ENCODE results near the gene LY6G5C. TPM values are rescaled to one million over a fixed set of nuclear protein-coding genes. Genes with fewer than 3 reads are reported as not detected.
A peak's percentile ranks its signal among the peaks of the same experiment; 100 is the strongest.
"Not testable (repeated sequence)": the region's sequence is repeated elsewhere in the genome, so short reads cannot be mapped to it uniquely, and the experiment has no call there.

Gene LY6G5C
- total RNA-seq, 1 experiment from 2014 or later = not detected

DNA sequence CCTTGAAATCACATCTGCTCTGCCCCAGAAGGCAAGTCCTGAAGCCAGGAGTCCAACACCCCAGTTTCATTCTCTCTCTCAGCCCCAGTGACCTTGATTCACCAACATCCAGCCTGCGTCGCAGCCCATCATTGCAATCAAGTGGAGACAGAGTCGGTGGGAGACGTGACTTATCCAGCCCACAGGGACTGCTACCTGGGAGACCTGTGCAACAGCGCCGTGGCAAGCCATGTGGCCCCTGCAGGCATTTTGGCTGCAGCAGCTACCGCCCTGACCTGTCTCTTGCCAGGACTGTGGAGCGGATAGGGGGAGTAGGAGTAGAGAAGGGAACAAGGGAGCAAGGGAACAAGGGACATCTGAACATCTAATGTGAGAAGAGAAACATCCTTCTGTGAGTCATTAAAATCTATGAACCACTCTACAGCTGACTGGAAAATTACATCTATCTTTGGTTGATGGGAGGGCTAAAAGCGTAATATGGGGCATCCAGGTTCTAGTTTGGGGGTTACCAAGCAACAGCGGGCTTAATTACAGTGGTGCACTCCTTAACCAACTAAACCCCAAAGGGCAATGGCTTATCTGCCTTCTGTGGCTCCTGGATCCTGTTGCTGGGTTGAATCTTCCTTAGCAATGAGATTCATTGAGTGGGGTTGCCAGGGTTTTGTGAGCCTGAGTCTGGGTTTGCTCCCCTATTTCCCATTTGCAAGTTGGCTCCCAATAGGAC lies 36.8 kb upstream of the LY6G5C start:
- in situ Hi-C loops (cut with HindIII; ENCODE audit: low sequenced_read_pairs) = no loop called here
- DNase-seq (ENCODE audit: low spot score) = no peak

DNA sequence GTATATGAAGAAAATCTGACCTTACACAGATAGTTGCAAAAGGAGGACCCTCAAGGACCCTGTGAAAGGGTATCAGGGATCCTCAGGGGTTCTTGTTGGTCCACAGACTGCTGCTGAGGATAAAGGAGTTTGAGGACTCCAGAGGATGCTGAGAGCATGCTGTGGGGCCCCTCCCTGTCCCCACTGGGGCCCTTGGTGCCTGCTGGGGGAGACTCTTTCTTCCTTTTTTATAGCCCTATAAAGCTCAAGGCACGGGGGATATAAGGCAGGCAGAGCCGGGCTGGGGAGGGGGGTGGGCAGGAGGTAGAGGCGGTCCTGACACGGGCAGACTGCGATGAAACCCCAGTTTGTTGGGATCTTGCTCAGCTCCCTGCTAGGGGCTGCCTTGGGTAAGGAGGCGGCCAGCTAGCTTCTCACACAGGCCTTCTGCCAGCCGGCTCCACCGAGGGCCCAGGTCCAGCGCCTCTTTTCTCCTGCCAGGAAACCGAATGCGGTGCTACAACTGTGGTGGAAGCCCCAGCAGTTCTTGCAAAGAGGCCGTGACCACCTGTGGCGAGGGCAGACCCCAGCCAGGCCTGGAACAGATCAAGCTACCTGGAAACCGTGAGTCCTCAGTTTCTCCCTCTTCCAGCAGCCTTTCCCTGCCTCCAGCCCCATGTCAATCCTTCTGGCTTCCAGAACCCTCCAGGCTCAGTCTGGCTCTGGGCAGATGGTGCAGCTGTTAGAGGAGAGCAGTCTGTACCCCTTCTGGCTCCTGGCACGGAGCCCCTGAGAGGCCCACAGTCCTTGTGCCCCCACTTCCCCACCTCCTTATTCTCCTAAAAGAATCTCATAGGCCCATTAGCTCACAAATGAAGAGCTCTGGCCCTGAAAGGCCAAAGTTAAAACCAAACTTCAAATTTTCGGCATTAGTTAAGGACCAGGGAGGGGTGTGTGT lies 34.4 kb upstream of the LY6G5C start, which contains the start of gene LY6G6D:
Gene LY6G6D (plus strand): TSS at position 327 of the 937 bp plus-strand sequence. CDS start 8 bp downstream, at position 335.
- in situ Hi-C loops (cut with HindIII; ENCODE audit: low sequenced_read_pairs) = no loop called here
- DNase-seq (ENCODE audit: low spot score) = no peak

DNA sequence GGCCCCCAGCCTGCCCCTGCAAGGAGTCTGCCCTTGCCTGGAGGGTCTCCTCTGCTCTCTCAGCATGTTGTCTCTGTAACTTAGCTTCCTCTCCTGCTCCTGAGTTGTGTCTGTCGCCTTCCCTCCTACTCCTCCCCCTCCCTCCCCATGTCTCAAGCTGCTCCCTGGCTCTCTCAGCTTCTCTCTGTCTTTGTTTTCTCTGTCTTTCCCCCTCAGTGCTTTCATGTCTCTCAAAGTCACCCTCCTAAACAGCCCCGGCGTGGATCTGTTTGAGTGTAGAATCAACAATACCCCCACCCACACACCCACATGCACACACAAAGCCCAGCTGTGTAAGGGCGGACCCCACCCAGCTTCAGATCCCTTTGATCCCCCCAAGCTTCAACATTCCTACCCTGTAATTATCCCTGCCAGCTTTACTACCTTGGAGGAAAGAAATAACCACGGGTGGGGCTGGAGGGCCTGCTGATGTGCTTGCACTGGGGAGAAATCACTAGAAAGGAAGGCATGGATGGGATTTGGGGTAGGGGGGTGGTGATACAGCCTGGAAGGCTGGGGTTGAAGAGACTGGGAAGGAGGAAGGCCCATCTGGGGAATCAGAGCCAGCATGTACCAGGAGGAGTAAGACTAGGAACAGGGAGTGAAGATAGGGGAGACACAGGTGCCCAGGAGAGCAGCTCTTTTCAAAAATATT lies 33.3 kb upstream of the LY6G5C start:
- in situ Hi-C loops (cut with HindIII; ENCODE audit: low sequenced_read_pairs) = no loop called here
- no peak for DNase-seq (ENCODE audit: low spot score)

DNA sequence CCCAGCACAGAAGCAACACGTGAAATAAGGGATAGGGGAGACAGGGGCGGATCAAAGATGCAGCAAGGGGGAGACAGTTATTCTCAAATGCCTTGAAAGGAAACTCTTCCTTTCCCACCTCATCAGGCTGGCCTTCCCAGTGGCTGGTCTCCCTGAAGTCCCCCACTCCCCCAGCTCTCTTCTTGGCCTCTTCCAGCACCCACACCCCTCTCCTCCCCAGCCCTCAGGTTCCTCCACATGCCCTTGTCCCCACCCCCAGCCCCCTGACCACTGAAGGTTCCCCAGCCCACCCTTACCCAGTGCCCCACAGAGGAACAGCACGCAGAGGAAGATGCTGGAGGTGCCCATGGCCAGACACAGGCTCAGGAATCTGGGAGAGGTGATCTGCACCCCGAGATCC lies 32.6 kb upstream of the LY6G5C start:
- DNase-seq (ENCODE audit: low spot score) = no peak
- in situ Hi-C loops (cut with HindIII; ENCODE audit: low sequenced_read_pairs) = no loop called here

DNA sequence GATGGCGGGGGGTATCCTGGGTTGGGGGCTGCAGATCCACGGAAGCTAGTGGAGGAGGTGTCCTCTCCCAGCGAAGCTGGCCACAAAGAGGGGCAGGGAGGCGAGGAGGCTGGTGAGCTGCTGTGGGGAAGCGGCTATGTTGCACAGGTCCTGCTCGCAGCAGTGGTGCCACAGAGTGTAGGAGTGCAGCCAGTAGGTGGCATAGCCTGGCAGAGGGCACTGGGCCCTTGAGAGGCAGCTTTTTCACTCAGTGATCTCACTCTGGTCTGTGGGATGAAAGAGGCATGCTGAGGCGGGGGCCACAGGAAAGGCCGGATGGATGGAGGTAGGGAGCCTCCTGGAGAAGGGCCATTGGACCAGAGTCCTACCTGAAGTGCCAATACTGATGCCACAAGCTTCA lies 31.4 kb upstream of the LY6G5C start:
- no peak for DNase-seq (ENCODE audit: low spot score)
- in situ Hi-C loops (cut with HindIII; ENCODE audit: low sequenced_read_pairs) = no loop called here

DNA sequence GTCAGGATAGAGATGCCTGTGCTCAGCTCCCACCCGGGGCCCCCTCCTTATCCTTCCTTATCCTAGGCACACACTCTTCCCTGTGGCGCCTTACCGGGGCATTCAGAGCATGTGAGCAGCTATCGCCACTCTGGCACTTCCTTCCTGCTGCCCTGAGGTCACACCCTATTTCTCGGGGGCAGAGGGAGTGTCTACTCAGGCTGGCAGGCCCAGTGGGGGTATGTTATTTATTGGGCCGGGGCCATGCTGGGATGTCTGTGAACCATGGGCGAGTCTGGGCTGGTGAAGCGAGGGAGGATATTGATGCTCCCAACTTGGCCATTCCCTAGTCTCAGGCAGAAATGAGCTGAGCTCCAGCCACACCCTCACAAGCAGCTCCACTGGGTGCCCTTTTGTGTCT lies 30.4 kb upstream of the LY6G5C start:
- in situ Hi-C loops (cut with HindIII; ENCODE audit: low sequenced_read_pairs) = no loop called here

DNA sequence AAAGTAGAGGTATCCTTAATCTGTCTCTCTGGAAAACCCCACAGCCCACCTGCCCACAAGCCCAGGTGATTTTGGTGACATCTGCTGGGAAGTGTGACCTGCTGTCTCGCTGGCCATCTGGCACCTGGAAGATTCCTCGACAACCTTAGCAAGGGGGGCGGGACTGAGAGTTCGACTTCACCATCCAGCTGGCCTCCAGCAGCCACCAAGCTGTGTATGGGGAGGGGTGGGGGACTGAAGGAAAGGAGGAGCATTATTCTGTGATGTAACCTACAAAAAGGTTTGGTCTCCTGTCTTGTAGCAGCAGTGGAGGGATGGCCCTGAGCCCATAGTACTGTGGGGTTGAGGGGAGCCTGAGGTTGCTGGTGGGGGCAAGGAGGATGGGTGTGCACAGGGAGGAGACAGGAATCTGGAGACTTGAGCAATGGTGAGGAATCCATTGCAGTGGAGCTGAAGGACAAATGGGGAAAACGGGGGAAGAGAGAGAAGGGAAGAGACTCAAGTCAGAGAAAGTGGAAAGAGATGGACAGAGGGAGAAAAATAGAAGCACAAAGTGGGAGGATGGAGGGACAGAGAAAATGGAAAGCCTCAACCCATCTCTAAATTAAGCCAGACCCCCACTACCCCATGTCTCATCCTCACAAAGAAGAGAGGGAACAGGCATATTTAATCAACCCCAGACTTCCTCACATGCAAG lies 29.8 kb upstream of the LY6G5C start:
- no peak for DNase-seq (ENCODE audit: low spot score)
- in situ Hi-C loops (cut with HindIII; ENCODE audit: low sequenced_read_pairs) = no loop called here

More for the DNA sequence above, 30.4 kb upstream of the LY6G5C start:
- DNase-seq (ENCODE audit: low spot score) = no peak

DNA sequence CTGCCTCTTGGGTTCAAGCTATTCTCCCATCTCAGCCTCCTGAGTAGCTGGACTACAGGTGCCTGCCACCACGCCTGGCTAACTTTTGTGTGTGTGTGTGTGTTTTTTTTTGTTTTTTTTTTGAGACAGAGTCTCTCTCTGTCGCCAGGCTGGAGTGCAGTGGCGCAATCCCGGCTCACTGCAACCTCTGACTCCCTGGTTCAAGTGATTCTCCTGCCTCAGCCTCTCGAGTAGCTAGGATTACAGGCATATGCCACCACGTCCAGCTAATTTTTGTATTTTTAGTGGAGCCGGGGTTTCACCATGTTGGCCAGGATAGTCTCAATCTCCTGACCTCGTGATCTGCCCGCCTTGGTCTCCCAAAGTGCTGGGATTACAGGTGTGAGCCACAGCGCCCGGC lies 28.3 kb upstream of the LY6G5C start:
- in situ Hi-C loops (cut with HindIII; ENCODE audit: low sequenced_read_pairs); DNase-seq (ENCODE audit: low spot score): not testable (repeated sequence)

DNA sequence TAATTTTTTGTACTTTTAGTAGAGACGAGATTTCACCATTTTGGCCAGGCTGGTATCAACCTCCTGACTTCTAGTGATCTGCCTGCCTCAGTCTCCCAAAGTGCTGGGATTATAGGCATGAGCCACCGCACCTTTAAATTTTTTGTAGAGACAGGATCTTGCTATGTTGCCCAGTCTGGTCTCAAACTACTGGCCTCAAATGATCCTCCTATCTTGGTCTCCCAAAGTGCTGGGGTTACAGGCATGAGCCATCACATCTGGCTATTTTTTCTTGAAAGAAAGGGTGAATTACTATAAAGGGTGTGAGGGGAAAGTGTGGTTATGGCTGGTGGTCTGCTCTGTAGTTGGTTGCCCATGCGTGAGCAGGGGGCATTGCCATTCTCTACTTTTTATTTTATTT lies 27.4 kb upstream of the LY6G5C start:
- in situ Hi-C loops (cut with HindIII; ENCODE audit: low sequenced_read_pairs) = no loop called here
- no peak for DNase-seq (ENCODE audit: low spot score)

DNA sequence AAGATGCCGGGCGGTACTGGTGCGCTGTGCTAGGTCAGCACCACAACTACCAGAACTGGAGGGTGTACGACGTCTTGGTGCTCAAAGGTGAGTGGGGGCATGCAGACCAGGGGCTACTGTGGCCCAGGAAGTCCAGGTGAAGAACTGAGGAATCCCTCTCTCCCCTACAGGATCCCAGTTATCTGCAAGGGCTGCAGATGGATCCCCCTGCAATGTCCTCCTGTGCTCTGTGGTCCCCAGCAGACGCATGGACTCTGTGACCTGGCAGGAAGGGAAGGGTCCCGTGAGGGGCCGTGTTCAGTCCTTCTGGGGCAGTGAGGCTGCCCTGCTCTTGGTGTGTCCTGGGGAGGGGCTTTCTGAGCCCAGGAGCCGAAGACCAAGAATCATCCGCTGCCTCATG lies 26.8 kb upstream of the LY6G5C start:
- no peak for DNase-seq (ENCODE audit: low spot score)
- in situ Hi-C loops (cut with HindIII; ENCODE audit: low sequenced_read_pairs) = no loop called here

DNA sequence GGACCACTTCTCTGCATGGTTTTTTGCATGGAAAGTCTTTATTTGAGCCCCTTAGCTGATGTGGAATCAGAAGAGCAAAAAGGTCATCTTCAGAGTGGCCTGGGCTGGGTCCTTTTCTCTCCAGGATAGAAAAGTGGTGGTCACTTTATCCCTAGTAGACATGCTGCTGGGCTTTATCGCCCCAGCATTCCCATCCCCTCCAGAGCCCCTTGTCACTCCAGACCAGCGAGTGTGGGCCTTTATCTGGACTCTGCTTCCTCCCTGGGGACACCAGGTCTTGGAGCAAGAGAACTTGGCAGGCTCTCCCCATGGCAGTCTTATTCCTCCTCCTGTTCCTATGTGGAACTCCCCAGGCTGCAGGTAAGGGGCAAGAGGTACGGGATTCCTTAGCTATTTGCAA lies 25.7 kb upstream of the LY6G5C start, which contains the start of gene LY6G6F:
Gene LY6G6F (plus strand): TSS at position 268 of the 400 bp plus-strand sequence. CDS start 41 bp downstream, at position 309.
- in situ Hi-C loops (cut with HindIII; ENCODE audit: low sequenced_read_pairs) = no loop called here
- no peak for DNase-seq (ENCODE audit: low spot score)

DNA sequence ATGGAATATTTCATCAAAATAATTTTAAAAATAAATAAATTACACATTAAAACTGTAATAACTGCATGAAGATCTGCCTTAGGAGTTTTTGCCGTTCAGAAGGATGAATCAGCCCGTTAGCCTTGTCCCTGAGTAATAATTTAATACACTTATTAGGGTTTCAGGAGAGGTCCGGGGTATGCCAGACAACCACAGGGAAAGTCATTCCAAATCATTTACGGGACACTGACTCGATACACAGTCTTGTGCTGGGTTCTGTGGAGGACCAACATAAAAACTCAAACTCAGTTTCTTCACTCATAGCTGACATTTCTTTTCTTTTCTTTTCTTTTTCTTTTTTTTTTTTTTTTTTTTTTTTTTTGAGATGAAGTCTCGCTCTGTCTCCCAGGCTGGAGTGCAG lies 25.1 kb upstream of the LY6G5C start:
- in situ Hi-C loops (cut with HindIII; ENCODE audit: low sequenced_read_pairs) = no loop called here
- DNase-seq (ENCODE audit: low spot score) = no peak

DNA sequence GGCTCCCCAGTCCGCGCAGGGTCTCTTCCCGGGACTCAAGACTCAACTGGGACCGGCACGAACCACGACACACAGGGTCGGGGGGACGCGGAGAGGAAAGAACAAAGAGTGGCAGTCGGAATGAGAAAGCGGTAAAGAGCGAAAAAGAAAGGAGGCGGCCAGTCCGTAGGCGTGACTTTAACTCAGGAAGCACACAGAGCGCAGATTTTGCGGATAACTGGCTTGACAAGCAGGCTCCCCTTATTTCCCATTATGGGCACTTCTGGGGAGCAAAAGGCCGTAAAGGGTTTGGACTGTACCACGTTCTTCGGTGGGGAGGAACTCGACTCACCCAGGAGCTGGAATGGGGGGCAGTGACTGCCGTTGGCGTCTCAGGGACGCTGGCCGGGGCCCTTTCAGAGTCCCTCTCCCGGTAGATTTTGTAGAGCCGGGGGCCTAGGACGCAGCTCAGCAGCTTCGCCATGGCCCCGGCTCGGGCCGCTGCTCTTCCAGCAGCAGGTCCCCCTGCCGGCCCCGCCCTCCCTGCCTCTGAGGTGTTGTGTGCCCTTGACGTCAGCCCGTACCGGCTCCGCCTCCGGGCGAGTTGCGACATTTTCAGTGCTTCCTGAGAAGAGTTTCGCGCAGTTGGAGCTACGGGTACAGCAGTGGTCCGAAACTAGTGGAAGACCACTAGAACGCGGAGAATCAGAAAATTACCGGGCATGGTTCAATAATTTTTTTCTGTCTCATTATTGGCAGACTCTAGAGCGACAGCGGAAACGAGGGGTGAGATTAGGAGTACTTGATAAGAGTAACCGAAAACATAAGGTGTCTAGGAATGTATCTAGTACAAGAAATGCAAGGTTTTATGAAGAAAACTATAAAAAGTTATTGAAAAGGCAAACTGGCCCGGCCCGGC lies 22.2 kb upstream of the LY6G5C start, which contains the start of gene ABHD16A:
Gene ABHD16A (minus strand): TSS at position 506 of the 898 bp plus-strand sequence. CDS start 43 bp downstream, at position 463.
- peak; percentile 99 for DNase-seq (ENCODE audit: low spot score)
- in situ Hi-C loops (cut with HindIII; ENCODE audit: low sequenced_read_pairs) = no loop called here

DNA sequence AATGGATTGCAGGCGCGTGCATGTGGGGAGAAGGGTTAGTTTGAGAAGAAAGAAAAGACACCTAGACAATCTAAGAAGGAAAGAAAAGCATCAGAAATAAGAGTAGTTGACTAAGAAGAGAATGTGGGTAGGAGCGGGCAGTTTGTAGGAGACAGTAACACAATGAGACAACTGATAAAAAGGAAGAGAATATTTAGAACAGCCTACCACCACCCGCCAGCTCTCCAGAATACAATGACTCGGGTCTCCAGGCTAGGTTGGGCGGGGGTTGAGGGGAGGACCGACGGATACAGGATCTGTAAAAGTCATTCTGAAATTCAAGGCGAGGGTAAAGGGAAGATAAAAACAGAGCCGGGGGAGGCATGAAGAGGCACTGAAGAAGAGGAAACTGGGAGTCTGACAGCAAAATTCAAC lies 21.5 kb upstream of the LY6G5C start:
- in situ Hi-C loops (cut with HindIII; ENCODE audit: low sequenced_read_pairs) = no loop called here

DNA sequence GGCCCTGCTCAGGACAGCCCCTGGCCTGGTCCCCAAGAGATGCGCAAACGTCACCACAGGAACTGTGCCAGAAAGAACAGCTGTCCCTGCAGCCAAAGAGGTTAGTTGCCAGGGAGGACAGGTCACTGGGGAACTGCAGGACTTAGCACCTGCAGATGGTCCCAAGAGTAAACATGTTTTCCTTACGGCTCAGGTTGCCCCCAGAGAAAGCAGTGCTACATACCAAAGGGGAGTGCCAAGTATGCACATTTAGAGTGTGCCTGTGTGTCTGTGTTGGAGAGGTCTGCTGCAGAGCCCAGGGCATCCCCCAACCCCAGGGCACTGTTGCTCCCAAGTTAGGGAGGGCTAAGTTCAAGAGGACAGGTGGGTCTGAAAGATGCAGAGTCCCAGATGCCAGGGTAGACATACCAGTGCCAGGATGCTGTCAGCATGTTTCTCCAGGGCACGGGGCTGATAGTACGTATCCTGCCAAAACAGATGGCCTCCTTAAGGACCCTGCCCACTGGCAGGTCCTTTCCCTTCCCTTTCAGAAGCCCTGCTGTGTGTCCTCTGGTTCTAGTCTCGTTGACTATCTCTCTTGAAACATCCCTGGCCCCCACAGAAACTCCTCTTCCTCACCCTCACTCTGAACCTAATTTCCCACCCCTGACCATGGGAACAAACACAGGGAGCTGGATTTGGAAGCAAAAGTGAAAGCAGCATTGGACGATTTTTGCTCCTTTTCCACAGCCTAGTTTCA lies 21.0 kb upstream of the LY6G5C start:
- in situ Hi-C loops (cut with HindIII; ENCODE audit: low sequenced_read_pairs) = no loop called here
- DNase-seq (ENCODE audit: low spot score) = peak; percentile 19

More for the DNA sequence above, 21.5 kb upstream of the LY6G5C start:
- no peak for DNase-seq (ENCODE audit: low spot score)

DNA sequence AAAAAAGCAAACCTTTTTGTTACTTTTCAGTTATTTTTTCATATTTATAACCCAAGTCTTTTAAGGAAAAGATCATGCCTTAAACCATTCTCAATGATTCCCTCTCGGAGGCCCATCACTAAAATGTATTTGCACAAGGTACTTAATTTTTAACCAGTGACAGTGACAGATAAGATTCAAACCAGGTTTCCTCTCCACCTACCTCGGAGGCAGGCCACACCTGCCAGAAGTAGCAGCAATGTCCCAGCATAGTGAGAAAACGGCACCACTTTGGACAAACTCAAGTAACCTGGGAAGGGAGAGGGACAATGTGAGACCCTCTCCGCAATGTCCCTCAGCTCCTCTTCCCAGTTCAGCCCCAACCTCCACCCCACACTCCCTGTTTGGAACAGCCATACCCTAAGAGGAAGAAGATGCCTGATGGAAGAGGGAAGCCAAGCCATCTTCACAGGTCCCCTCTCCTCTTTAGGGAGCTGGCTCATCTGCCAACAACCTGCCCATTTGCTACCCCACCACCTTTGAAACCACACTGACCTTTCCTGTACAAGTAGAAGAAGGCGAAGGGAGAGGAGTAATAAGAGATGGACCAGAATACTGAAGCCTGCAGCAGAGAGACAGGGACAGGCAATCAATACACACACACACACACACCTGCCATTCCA lies 20.0 kb upstream of the LY6G5C start:
- DNase-seq (ENCODE audit: low spot score) = no peak
- in situ Hi-C loops (cut with HindIII; ENCODE audit: low sequenced_read_pairs) = no loop called here

DNA sequence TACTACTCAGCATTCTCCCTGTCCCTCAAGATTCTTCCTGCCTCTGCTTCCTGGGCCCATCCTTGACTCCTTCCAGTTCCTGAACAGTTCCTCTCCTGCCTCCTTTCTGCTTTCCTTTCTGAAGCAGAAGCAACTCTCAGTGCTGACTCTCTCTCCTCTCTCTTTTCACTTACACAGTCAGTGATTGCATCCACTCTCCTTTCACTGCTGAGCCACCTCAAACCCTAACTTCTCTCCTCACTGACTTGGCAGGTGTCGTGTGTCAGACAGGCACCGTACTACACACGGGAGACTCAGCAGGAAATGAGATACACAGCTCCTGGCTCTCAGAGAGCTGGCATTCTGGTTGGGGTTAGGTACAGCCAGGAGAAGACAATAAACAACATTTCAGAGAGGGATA lies 16.7 kb upstream of the LY6G5C start:
- DNase-seq (ENCODE audit: low spot score) = no peak

More for the DNA sequence above, 16.7 kb upstream of the LY6G5C start:
- in situ Hi-C loops (cut with HindIII; ENCODE audit: low sequenced_read_pairs) = no loop called here

Data from G401 (cell line).